DOHH2 (cell line): ENCODE measurements around the gene OR10A2.

Source experiments
- H3F3A ChIP-seq: fragments of 200-600 bp; sonication (generic), shearing (Covaris generic); 2 replicates; pipeline ENCODE4 v1.6.0; 2016; ENCODE audit warnings: antibody characterized with exemption, mild to moderate bottlenecking; ENCODE audit not compliant: control insufficient read depth, insufficient read depth
- H3K27ac ChIP-seq: fragments of 200-600 bp; sonication (generic); 2 replicates; pipeline ENCODE4 v1.5.1; 2014; ENCODE audit warnings: low read depth, mild to moderate bottlenecking, low read length, moderate library complexity
- H3K27me3 ChIP-seq: fragments of 200-600 bp; sonication (generic); 2 replicates; pipeline ENCODE4 v1.6.1; 2014; ENCODE audit warnings: mild to moderate bottlenecking, low read length, mixed read lengths; ENCODE audit not compliant: control insufficient read depth
- H3K36me3 ChIP-seq: fragments of 200-600 bp; sonication (generic); 2 replicates; pipeline ENCODE4 v1.6.1; 2014; ENCODE audit warnings: mild to moderate bottlenecking, low read length, moderate library complexity, mixed read lengths; ENCODE audit not compliant: control insufficient read depth
- H3K4me1 ChIP-seq: fragments of 200-600 bp; sonication (generic); 2 replicates; pipeline ENCODE4 v1.6.1; 2014; ENCODE audit warnings: mild to moderate bottlenecking, low read length, mixed read lengths; ENCODE audit not compliant: control insufficient read depth
- H3K4me2 ChIP-seq: fragments of 200-600 bp; sonication (generic); 2 replicates; pipeline ENCODE4 v1.6.0; 2014; ENCODE audit warnings: mild to moderate bottlenecking, low read length, moderate library complexity
- H3K4me3 ChIP-seq: fragments of 200-600 bp; sonication (generic); 2 replicates; pipeline ENCODE4 v1.5.1; 2014; ENCODE audit warnings: mild to moderate bottlenecking, low read length, mixed read lengths
- H3K79me2 ChIP-seq: fragments of 200-600 bp; sonication (generic); 2 replicates; pipeline ENCODE4 v1.6.1; 2014; ENCODE audit warnings: mild to moderate bottlenecking, low read length, mixed read lengths; ENCODE audit not compliant: control insufficient read depth
- H3K9me2 ChIP-seq: fragments of 200-600 bp; sonication (generic); replicated peaks from 2 replicates; pipeline ENCODE4 v1.6.1; 2014; ENCODE audit warnings: mild to moderate bottlenecking, low read length, mixed read lengths; ENCODE audit not compliant: control insufficient read depth
- H3K9me3 ChIP-seq: fragments of 200-600 bp; sonication (generic); 2 replicates; pipeline ENCODE4 v1.6.1; 2014; ENCODE audit warnings: antibody characterized with exemption, low read length, mixed read lengths; ENCODE audit not compliant: control insufficient read depth, insufficient read depth
- H4K20me1 ChIP-seq: fragments of 200-600 bp; sonication (generic); 2 replicates; pipeline ENCODE4 v1.6.0; 2014; ENCODE audit warnings: low read depth, mild to moderate bottlenecking, antibody characterized with exemption, low read length, moderate library complexity; ENCODE audit not compliant: control insufficient read depth, insufficient read depth
- EZH2phosphoT487 ChIP-seq: fragments of 200-600 bp; sonication (generic); IDR thresholded peaks from 2 replicates; pipeline ENCODE4 v1.6.1; 2017; ENCODE audit warnings: borderline replicate concordance, mild to moderate bottlenecking, antibody characterized with exemption, low read length, moderate library complexity, mixed read lengths
- TF ChIP-seq, protein P1 (sequence below): fragments of 200-600 bp; sonication (generic); IDR thresholded peaks from one replicate; pipeline ENCODE4 v1.5.1; 2014; ENCODE audit warnings: antibody characterized with exemption, mild to moderate bottlenecking, low read depth, low read length; ENCODE audit not compliant: poor library complexity, severe bottlenecking

Gene OR10A2

DNA sequence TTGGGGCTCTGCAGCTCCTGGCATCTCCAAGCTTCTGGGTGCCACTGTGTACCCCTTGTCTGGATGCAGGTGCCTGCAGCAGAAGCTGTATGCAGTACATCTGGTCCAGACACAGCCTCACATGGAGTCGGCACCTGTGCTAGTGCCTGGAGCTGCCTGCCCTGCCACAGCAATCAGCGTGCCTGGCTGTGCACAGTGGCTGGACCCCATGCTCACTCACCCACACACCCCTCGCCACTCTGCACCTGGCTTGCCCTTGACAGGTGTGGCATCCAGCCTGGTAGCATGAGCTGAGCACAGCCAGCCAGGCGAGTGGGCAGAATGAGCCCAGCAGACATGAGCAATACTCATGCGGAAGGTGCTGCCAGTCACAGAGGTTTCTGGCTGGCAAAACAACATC, 43.9 kb upstream of the OR10A2 start:
- Histone ChIP-seq H3F3A (no peaks in the 10 kb centered on the region), H3K79me2 (no peaks in the 10 kb centered on the region), H4K20me1 (no peaks in the 10 kb centered on the region), H3K4me2 (no peak overlapping the region), H3K4me3 (no peak overlapping the region), H3K9me3 (peaks cover 5% of the 10 kb centered on the region), H3K9me2 (no peaks in the 10 kb centered on the region), H3K4me1 (no peaks in the 10 kb centered on the region), H3K27ac (no peak overlapping the region), H3K36me3 (no peaks in the 10 kb centered on the region), H3K27me3 (no peaks in the 10 kb centered on the region)
- TF ChIP-seq, protein P1, sequence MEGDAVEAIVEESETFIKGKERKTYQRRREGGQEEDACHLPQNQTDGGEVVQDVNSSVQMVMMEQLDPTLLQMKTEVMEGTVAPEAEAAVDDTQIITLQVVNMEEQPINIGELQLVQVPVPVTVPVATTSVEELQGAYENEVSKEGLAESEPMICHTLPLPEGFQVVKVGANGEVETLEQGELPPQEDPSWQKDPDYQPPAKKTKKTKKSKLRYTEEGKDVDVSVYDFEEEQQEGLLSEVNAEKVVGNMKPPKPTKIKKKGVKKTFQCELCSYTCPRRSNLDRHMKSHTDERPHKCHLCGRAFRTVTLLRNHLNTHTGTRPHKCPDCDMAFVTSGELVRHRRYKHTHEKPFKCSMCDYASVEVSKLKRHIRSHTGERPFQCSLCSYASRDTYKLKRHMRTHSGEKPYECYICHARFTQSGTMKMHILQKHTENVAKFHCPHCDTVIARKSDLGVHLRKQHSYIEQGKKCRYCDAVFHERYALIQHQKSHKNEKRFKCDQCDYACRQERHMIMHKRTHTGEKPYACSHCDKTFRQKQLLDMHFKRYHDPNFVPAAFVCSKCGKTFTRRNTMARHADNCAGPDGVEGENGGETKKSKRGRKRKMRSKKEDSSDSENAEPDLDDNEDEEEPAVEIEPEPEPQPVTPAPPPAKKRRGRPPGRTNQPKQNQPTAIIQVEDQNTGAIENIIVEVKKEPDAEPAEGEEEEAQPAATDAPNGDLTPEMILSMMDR = no peak
- TF ChIP-seq EZH2phosphoT487 = no peak

DNA sequence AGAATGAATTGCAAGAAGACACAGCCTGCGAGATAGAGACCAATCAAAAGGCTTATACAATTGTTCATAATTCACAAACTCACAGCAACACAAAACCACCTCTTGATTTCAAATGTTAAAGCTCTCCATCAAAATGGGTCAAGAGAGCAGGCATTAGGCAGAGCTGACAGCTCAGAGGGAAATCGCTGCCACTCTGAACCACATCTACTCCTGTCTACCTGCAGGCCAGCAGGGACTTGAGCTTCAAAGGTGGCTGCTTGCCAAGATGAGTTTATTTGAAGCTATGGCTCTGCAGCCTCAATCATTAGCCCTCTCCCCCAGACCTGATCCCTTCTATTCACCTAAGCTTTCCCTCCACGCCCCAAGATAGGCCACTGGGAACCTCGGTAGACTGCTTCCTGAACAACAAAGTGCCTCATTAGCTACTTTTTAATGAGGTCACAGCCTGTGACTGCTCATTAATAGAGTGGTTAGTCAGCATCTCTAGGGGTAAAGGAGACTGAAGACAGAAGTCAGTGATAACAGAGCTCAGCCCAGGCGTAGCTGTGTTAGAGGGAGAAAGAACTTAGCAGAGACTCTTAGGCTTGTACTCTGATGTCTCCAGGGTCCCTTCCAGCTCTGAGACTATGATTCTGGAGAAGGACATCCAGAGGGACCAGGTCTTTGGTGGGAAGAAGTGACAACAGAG, 38.6 kb upstream of the OR10A2 start:
- H3K9me3 ChIP-seq = no peaks in the 10 kb centered on the region; the same call in 1 of the 2 replicates
- TF ChIP-seq, protein P1 = no peak
- no peak for TF ChIP-seq EZH2phosphoT487
- no peaks in the 10 kb centered on the region for H3F3A ChIP-seq
- H3K79me2 ChIP-seq = no peaks in the 10 kb centered on the region
- no peaks in the 10 kb centered on the region for H3K27me3 ChIP-seq
- no peak overlapping the region for H3K4me2 ChIP-seq
- no peak overlapping the region for H3K27ac ChIP-seq
- no peaks in the 10 kb centered on the region for H3K36me3 ChIP-seq
- H3K9me2 ChIP-seq = 0 out of 2 replicates have a peak, but pooled peaks cover 3% of the 10 kb centered on the region
- H4K20me1 ChIP-seq = no peaks in the 10 kb centered on the region
- no peaks in the 10 kb centered on the region for H3K4me1 ChIP-seq
- H3K4me3 ChIP-seq = no peak overlapping the region

DNA sequence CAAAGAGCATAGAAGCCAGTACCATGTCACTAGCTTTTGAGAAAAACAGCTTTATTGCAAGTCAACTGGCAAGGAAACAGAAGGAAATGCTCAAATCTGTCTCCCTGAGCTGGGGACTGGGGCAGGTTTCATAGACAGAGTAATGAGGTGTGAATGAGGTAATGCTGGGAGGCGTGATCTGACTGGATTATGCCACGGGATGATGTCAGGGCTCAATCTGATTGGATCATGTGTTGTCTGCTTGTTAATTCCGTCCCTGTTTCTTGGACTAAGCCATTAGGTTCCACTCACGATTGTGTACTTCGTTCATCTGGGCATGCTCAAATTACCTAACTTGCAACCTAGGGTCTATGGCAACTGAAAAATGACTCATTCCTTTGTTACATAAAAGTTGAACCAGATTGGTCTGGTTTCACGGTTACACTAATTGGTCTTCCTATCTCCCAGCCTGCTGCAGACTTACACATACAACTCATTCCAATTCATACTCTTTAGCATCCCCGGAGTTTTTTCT, 37.6 kb upstream of the OR10A2 start:
- Histone ChIP-seq H3K27me3 (no peaks in the 10 kb centered on the region), H4K20me1 (no peaks in the 10 kb centered on the region), H3K4me2 (no peak overlapping the region), H3K79me2 (no peaks in the 10 kb centered on the region), H3K9me2 (0 out of 2 replicates have a peak, but pooled peaks cover 3% of the 10 kb centered on the region), H3K4me3 (no peak overlapping the region), H3K27ac (no peak overlapping the region), H3K9me3 (no peaks in the 10 kb centered on the region; the same call in 1 of the 2 replicates), H3K36me3 (no peaks in the 10 kb centered on the region), H3F3A (no peaks in the 10 kb centered on the region), H3K4me1 (no peaks in the 10 kb centered on the region)
- TF ChIP-seq, protein P1 = no peak
- no peak for TF ChIP-seq EZH2phosphoT487
